Esophagus squamous epithelium (tissue), 4 donors: Measurements from ENCODE around the gene FGF18.

ENCODE experiments used
- POLR2A ChIP-seq, 4 donors: fragments of 450-650 bp; IDR thresholded peaks; one replicate each; pipeline ENCODE4 v1.6.1; 2017; ENCODE audit warnings: antibody characterized with exemption in 4 of 4, mild to moderate bottlenecking in 4 of 4, moderate library complexity in 3 of 4
- TF ChIP-seq, protein P1 (sequence below), 6 experiments: fragments of 450-650 bp in 4 of 6; fragments of 200-600 bp in 2 of 6; sonication (generic) in 2 of 6; IDR thresholded peaks; one replicate each; pipeline ENCODE4 v1.5.1; 2016 to 2019; ENCODE audit warnings: antibody characterized with exemption in 6 of 6, mild to moderate bottlenecking in 4 of 6, moderate library complexity in 4 of 6

DNA sequence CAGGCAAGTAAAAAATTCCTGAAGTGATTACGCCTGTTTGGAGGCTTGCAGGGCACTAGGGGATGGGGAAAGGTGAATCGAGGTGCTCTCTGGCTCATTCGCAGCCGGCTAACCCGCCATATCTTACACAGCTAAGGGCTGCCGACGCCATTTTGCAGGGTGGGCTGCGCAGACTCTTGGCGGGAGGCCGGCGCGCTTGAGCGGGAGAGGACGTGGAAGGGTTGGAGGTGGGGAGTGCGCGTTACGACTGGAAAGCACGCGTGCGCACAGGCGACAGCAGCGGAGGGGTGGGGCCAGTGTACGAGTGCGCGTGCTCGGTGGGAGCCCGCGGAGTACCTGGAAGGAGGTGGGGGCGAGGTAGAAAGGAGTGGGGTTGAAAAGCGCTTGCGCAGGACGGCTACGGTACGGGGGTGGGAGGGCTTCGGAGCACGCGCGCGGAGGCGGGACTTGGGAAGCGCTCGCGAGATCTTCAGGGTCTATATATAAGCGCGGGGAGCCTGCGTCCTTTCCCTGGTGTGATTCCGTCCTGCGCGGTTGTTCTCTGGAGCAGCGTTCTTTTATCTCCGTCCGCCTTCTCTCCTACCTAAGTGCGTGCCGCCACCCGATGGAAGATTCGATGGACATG, 32.0 kb upstream of the FGF18 start, which contains the start of gene NPM1:
- TF ChIP-seq, protein P1, sequence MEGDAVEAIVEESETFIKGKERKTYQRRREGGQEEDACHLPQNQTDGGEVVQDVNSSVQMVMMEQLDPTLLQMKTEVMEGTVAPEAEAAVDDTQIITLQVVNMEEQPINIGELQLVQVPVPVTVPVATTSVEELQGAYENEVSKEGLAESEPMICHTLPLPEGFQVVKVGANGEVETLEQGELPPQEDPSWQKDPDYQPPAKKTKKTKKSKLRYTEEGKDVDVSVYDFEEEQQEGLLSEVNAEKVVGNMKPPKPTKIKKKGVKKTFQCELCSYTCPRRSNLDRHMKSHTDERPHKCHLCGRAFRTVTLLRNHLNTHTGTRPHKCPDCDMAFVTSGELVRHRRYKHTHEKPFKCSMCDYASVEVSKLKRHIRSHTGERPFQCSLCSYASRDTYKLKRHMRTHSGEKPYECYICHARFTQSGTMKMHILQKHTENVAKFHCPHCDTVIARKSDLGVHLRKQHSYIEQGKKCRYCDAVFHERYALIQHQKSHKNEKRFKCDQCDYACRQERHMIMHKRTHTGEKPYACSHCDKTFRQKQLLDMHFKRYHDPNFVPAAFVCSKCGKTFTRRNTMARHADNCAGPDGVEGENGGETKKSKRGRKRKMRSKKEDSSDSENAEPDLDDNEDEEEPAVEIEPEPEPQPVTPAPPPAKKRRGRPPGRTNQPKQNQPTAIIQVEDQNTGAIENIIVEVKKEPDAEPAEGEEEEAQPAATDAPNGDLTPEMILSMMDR (IDR thresholded peaks at IDR 0.05), result peak in 1 of 6 experiments; percentile 10
- peak in 2 of 4 donors; percentile 87 to 91 for TF ChIP-seq POLR2A (IDR thresholded peaks at IDR 0.05)
